Measurements from ENCODE around the gene TPRG1L.

Gene TPRG1L

DNA sequence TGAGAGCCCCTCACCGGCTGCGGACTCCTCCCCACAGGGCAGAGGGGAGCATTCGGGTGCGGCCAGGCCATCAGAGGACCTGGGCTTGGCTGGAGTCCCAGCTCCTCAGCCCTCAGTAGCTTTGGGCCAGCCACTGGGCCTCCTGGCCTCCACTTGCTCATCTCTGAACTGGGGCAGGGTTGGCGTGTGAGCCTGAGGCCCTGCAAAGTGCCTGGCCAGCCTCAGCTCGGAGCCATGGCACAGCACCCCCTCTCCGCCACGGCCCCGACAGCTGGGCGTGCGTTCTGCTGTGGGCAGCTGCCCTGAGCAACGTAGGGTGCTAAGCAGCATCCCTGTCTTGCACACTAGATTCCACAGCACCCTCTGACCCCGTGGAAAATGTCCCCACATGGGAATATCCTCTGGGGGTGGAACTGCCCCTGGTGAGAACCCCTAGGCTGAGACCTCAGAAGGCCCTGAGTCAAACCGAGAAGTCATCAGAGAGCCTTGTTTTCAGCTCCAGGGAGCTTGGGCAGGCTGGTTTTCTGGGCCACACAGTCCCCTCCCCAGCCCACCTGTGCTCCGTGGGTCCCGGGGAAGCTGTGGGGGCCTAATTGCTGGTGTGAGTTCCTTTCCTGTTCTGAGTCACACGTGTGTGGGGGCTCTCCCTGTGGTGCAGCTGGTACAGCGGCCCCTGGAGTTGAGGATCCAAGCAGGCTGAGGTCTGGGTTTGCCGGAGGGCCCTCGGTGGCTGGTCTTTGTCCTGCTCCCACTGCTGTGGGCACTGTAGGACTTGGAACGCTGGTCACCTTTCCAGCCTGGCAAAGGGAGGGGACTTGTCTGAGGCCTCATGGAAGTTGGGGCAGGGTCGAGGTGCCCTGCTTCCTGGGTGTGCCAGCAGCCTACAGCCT, 52.0 kb downstream of the TPRG1L start:
- no peaks in the 10 kb centered on the region for H3K9me3 ChIP-seq (ENCODE audit: low read length)
- no peaks in the 10 kb centered on the region for H3K9me2 ChIP-seq (ENCODE audit: low read depth, low read length)
- H3K4me3 ChIP-seq (ENCODE audit: low read depth, low read length, poor library complexity, severe bottlenecking), result no peak overlapping the region
- H3K36me3 ChIP-seq (ENCODE audit: insufficient read depth, low read length), result no peaks in the 10 kb centered on the region
- H4K20me1 ChIP-seq (ENCODE audit: insufficient read depth, low read length), result no peaks in the 10 kb centered on the region
- H3K4me1 ChIP-seq (ENCODE audit: insufficient read depth, low read length, severe bottlenecking), result peaks cover 12% of the 10 kb centered on the region
- H2AFZ ChIP-seq (ENCODE audit: low read length), result no peak overlapping the region
- no peak overlapping the region for H3K27ac ChIP-seq (ENCODE audit: low read depth, low read length, poor library complexity, severe bottlenecking)
- H3F3A ChIP-seq (ENCODE audit: insufficient read depth, low read length), result no peaks in the 10 kb centered on the region
- H3K79me2 ChIP-seq (ENCODE audit: insufficient read depth, low read length), result no peaks in the 10 kb centered on the region
- H3K4me2 ChIP-seq (ENCODE audit: low read length), result no peak overlapping the region
- TF ChIP-seq, protein P1, sequence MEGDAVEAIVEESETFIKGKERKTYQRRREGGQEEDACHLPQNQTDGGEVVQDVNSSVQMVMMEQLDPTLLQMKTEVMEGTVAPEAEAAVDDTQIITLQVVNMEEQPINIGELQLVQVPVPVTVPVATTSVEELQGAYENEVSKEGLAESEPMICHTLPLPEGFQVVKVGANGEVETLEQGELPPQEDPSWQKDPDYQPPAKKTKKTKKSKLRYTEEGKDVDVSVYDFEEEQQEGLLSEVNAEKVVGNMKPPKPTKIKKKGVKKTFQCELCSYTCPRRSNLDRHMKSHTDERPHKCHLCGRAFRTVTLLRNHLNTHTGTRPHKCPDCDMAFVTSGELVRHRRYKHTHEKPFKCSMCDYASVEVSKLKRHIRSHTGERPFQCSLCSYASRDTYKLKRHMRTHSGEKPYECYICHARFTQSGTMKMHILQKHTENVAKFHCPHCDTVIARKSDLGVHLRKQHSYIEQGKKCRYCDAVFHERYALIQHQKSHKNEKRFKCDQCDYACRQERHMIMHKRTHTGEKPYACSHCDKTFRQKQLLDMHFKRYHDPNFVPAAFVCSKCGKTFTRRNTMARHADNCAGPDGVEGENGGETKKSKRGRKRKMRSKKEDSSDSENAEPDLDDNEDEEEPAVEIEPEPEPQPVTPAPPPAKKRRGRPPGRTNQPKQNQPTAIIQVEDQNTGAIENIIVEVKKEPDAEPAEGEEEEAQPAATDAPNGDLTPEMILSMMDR (IDR thresholded peaks at IDR 0.05; ENCODE audit: low read length), result no peak
- TF ChIP-seq EZH2 (IDR thresholded peaks at IDR 0.05; ENCODE audit: borderline replicate concordance, low read length), result no peak
- H3K9ac ChIP-seq (ENCODE audit: low read length), result no peak overlapping the region
- no peaks in the 10 kb centered on the region; the same call in 1 of the 2 replicates for H3K27me3 ChIP-seq (ENCODE audit: insufficient read depth, low read length)

DNA sequence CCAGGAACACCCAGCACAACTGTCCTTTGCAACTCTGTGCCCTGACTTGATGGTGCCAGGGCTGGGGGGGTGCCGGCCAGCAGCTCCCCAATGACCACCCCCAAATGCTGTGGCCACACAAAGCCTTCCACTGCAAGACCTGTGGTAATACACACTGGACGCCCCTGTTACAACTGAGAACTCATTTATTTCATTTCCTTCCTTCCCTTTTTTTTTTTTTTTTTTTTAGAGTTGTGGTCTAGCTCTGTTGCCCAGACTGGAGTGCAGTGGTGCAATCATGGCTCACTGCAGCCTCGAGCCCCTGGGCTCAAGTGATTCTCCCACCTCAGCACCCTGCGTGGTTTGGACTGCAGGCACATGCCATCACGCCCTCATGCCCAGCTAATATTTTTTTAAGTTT, 52.7 kb downstream of the TPRG1L start:
- no peaks in the 10 kb centered on the region for H3F3A ChIP-seq (ENCODE audit: insufficient read depth, low read length)
- TF ChIP-seq EZH2 (IDR thresholded peaks at IDR 0.05; ENCODE audit: borderline replicate concordance, low read length), result no peak
- TF ChIP-seq, protein P1 (IDR thresholded peaks at IDR 0.05; ENCODE audit: low read length), result no peak
- no peaks in the 10 kb centered on the region for H3K36me3 ChIP-seq (ENCODE audit: insufficient read depth, low read length)
- no peak overlapping the region for H3K9ac ChIP-seq (ENCODE audit: low read length)
- H3K27ac ChIP-seq (ENCODE audit: low read depth, low read length, poor library complexity, severe bottlenecking), result no peak overlapping the region
- H3K79me2 ChIP-seq (ENCODE audit: insufficient read depth, low read length), result no peaks in the 10 kb centered on the region
- no peak overlapping the region for H3K4me3 ChIP-seq (ENCODE audit: low read depth, low read length, poor library complexity, severe bottlenecking)
- H3K4me1 ChIP-seq (ENCODE audit: insufficient read depth, low read length, severe bottlenecking), result peaks cover 12% of the 10 kb centered on the region
- H3K9me2 ChIP-seq (ENCODE audit: low read depth, low read length), result no peaks in the 10 kb centered on the region
- H2AFZ ChIP-seq (ENCODE audit: low read length), result no peak overlapping the region
- no peaks in the 10 kb centered on the region for H4K20me1 ChIP-seq (ENCODE audit: insufficient read depth, low read length)
- no peak overlapping the region for H3K4me2 ChIP-seq (ENCODE audit: low read length)
- no peaks in the 10 kb centered on the region; the same call in 1 of the 2 replicates for H3K27me3 ChIP-seq (ENCODE audit: insufficient read depth, low read length)
- no peaks in the 10 kb centered on the region for H3K9me3 ChIP-seq (ENCODE audit: low read length)

DNA sequence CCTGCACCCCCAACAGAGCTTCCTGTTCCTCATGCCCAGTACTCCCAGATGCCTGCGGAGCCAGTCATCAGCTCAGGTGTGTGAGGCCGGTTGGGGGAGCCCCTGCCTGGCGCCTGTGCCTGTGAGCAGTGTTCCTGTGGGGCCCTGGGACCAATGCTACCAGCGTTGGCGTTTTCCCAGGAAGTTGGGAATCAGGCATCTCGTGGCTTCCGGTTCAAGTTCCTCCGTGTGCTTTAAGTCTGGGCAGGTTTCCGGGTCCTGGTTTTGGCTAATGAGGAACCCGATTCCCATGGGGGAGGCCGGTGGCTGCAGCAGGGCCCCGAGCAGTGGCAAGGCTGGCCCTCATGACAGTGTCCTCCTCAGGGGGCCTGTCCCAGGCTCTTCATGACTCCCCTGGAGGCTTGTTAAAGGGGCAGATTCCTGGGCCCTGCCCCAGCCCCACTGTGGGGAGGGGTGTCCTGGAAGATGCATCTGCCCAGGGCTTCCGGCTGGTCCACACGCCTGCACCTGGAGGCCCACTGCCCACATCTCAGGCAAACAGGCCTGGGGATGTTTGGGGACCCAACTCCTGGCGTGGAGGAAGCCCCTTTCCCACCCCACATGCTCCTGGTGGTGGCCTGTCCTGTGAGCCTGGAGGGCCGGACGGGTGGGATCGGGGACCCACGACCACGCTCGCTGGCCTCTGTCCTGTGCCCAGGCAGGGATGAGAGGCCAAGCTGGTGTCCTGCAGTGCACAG, 53.7 kb downstream of the TPRG1L start:
- no peaks in the 10 kb centered on the region for H3K9me3 ChIP-seq (ENCODE audit: low read length)
- peaks cover 4% of the 10 kb centered on the region for H3K4me1 ChIP-seq (ENCODE audit: insufficient read depth, low read length, severe bottlenecking)
- H3F3A ChIP-seq (ENCODE audit: insufficient read depth, low read length), result no peaks in the 10 kb centered on the region
- no peaks in the 10 kb centered on the region for H4K20me1 ChIP-seq (ENCODE audit: insufficient read depth, low read length)
- H2AFZ ChIP-seq (ENCODE audit: low read length), result no peak overlapping the region
- H3K4me2 ChIP-seq (ENCODE audit: low read length), result no peak overlapping the region
- no peaks in the 10 kb centered on the region; the same call in 1 of the 2 replicates for H3K27me3 ChIP-seq (ENCODE audit: insufficient read depth, low read length)
- H3K4me3 ChIP-seq (ENCODE audit: low read depth, low read length, poor library complexity, severe bottlenecking), result no peak overlapping the region
- H3K9ac ChIP-seq (ENCODE audit: low read length), result no peak overlapping the region
- H3K27ac ChIP-seq (ENCODE audit: low read depth, low read length, poor library complexity, severe bottlenecking), result no peak overlapping the region
- no peaks in the 10 kb centered on the region for H3K79me2 ChIP-seq (ENCODE audit: insufficient read depth, low read length)
- H3K9me2 ChIP-seq (ENCODE audit: low read depth, low read length), result no peaks in the 10 kb centered on the region
- H3K36me3 ChIP-seq (ENCODE audit: insufficient read depth, low read length), result no peaks in the 10 kb centered on the region
- no peak for TF ChIP-seq EZH2 (IDR thresholded peaks at IDR 0.05; ENCODE audit: borderline replicate concordance, low read length)
- TF ChIP-seq, protein P1 (IDR thresholded peaks at IDR 0.05; ENCODE audit: low read length), result no peak

Measured in OCI-LY1 (cell line).